HEK293 (cell line): Measurements from ENCODE around the gene PPP2R5E.
A peak's percentile ranks its signal among the peaks of the same experiment; 100 is the strongest.

Experiments
- ATF2 ChIP-seq: fragments of 450-650 bp; formaldehyde crosslinking; IDR thresholded peaks from 2 replicates; pipeline ENCODE4 v1.5.1; 2016; ENCODE audit warnings: missing biosample characterization, missing genetic modification characterization, low read depth
- ELK4 ChIP-seq: IDR thresholded peaks from 2 replicates; pipeline ENCODE4 v1.6.1; 2011; ENCODE audit warnings: mild to moderate bottlenecking, low read depth, low read length, borderline replicate concordance
- GFI1B ChIP-seq: fragments of 450-650 bp; formaldehyde crosslinking; IDR thresholded peaks from 2 replicates; pipeline ENCODE4 v1.5.1; 2016; ENCODE audit warnings: missing biosample characterization, missing genetic modification characterization
- HOXD13 ChIP-seq: sonication (generic); formaldehyde crosslinking; IDR thresholded peaks from 2 replicates; pipeline ENCODE4 v1.8.0; 2022; ENCODE audit warnings: missing genetic modification reagents, borderline replicate concordance
- KLF1 ChIP-seq: fragments of 450-650 bp; formaldehyde crosslinking; IDR thresholded peaks from 2 replicates; pipeline ENCODE4 v1.5.1; 2016; ENCODE audit warnings: missing biosample characterization, missing genetic modification characterization
- MYNN ChIP-seq: fragments of 450-650 bp; formaldehyde crosslinking; IDR thresholded peaks from 2 replicates; pipeline ENCODE4 v1.5.1; 2016; ENCODE audit warnings: missing biosample characterization, missing genetic modification characterization, borderline replicate concordance
- SETDB1 ChIP-seq: IDR thresholded peaks from one replicate; pipeline ENCODE4 v1.6.1; 2017; ENCODE audit warnings: mild to moderate bottlenecking, low read length, moderate library complexity, mixed read lengths; ENCODE audit not compliant: insufficient read length
- SP3 ChIP-seq: fragments of 450-650 bp; formaldehyde crosslinking; IDR thresholded peaks from 2 replicates; pipeline ENCODE4 v1.5.1; 2016; ENCODE audit warnings: missing biosample characterization, missing genetic modification characterization
- YY2 ChIP-seq: fragments of 450-650 bp; formaldehyde crosslinking; IDR thresholded peaks from 2 replicates; pipeline ENCODE4 v1.5.1; 2016; ENCODE audit warnings: missing biosample characterization, missing genetic modification characterization
- ZBTB10 ChIP-seq: fragments of 450-650 bp; formaldehyde crosslinking; IDR thresholded peaks from 2 replicates; pipeline ENCODE4 v1.5.1; 2016; ENCODE audit warnings: missing biosample characterization, missing genetic modification characterization
- ZBTB11 ChIP-seq: fragments of 450-650 bp; formaldehyde crosslinking; conservative IDR thresholded peaks from 2 replicates; pipeline ENCODE4 v1.5.1; 2016; ENCODE audit warnings: low read depth, missing biosample characterization, missing genetic modification characterization
- ZBTB20 ChIP-seq: fragments of 450-650 bp; formaldehyde crosslinking; IDR thresholded peaks from 2 replicates; pipeline ENCODE4 v1.5.1; 2016; ENCODE audit warnings: missing biosample characterization, missing genetic modification characterization
- ZFP69B ChIP-seq: fragments of 450-650 bp; formaldehyde crosslinking; IDR thresholded peaks from 2 replicates; pipeline ENCODE4 v1.5.1; 2016; ENCODE audit warnings: missing biosample characterization, missing genetic modification characterization
- ZNF10 ChIP-seq: fragments of 450-650 bp; formaldehyde crosslinking; IDR thresholded peaks from 2 replicates; pipeline ENCODE4 v1.5.1; 2017; ENCODE audit warnings: missing biosample characterization, missing genetic modification characterization
- ZNF133 ChIP-seq: fragments of 450-650 bp; formaldehyde crosslinking; IDR thresholded peaks from 2 replicates; pipeline ENCODE4 v1.5.1; 2016; ENCODE audit warnings: missing biosample characterization, missing genetic modification characterization
- ZNF174 ChIP-seq: fragments of 450-650 bp; formaldehyde crosslinking; IDR thresholded peaks from 2 replicates; pipeline ENCODE4 v1.5.0; 2017; ENCODE audit warnings: missing biosample characterization, mild to moderate bottlenecking, missing genetic modification characterization
- ZNF214 ChIP-seq: fragments of 450-650 bp; formaldehyde crosslinking; IDR thresholded peaks from 2 replicates; pipeline ENCODE4 v1.5.1; 2017; ENCODE audit warnings: missing biosample characterization, mild to moderate bottlenecking, missing genetic modification characterization, borderline replicate concordance
- ZNF26 ChIP-seq: fragments of 450-650 bp; formaldehyde crosslinking; IDR thresholded peaks from 2 replicates; pipeline ENCODE4 v1.5.1; 2016; ENCODE audit warnings: missing biosample characterization, missing genetic modification characterization
- ZNF366 ChIP-seq: fragments of 450-650 bp; formaldehyde crosslinking; conservative IDR thresholded peaks from 2 replicates; pipeline ENCODE4 v1.5.1; 2016; ENCODE audit warnings: missing biosample characterization, missing genetic modification characterization
- ZNF501 ChIP-seq: fragments of 450-650 bp; formaldehyde crosslinking; IDR thresholded peaks from 2 replicates; pipeline ENCODE4 v1.5.1; 2016; ENCODE audit warnings: missing biosample characterization, missing genetic modification characterization
- ZNF513 ChIP-seq: fragments of 450-650 bp; IDR thresholded peaks from 2 replicates; pipeline ENCODE4 v1.5.1; 2018; ENCODE audit warnings: missing biosample characterization, missing genetic modification characterization
- ZNF558 ChIP-seq: fragments of 450-650 bp; formaldehyde crosslinking; IDR thresholded peaks from 2 replicates; pipeline ENCODE4 v1.5.1; 2016; ENCODE audit warnings: missing biosample characterization, missing genetic modification characterization
- ZNF561 ChIP-seq: fragments of 450-650 bp; IDR thresholded peaks from 2 replicates; pipeline ENCODE4 v1.5.1; 2018; ENCODE audit warnings: missing biosample characterization, missing genetic modification characterization, borderline replicate concordance
- ZNF571 ChIP-seq: fragments of 450-650 bp; formaldehyde crosslinking; IDR thresholded peaks from 2 replicates; pipeline ENCODE4 v1.5.0; 2017; ENCODE audit warnings: missing biosample characterization, missing genetic modification characterization
- ZNF629 ChIP-seq: fragments of 450-650 bp; formaldehyde crosslinking; IDR thresholded peaks from 2 replicates; pipeline ENCODE4 v1.5.1; 2017; ENCODE audit warnings: missing biosample characterization, missing genetic modification characterization
- ZNF658 ChIP-seq: fragments of 450-650 bp; formaldehyde crosslinking; IDR thresholded peaks from 2 replicates; pipeline ENCODE4; 2016; ENCODE audit warnings: missing biosample characterization, missing genetic modification characterization
- ZNF701 ChIP-seq: fragments of 450-650 bp; formaldehyde crosslinking; IDR thresholded peaks from 2 replicates; pipeline ENCODE4 v1.5.1; 2016; ENCODE audit warnings: missing biosample characterization, missing genetic modification characterization
- ZNF76 ChIP-seq: fragments of 450-650 bp; formaldehyde crosslinking; IDR thresholded peaks from 2 replicates; pipeline ENCODE4; 2016; ENCODE audit warnings: low read depth, missing biosample characterization, missing genetic modification characterization, borderline replicate concordance

Gene PPP2R5E

GRCh38 chr14:63543000-63543825 lies at the start of gene PPP2R5E (continued):
- TF ChIP-seq ZBTB10 (tag by site-specific recombination) (no peak), ZNF561 (tag by site-specific recombination) (peak; percentile 45; the same call in 1 of the 2 replicates), ZNF513 (tag by site-specific recombination) (no peak), ZNF26 (no peak), ZNF558 (tag by site-specific recombination) (no peak), ZNF501 (tag by site-specific recombination) (no peak; the same call in 1 of the 2 replicates), KLF1 (tag by site-specific recombination) (no peak; the same call in 1 of the 2 replicates), ZBTB11 (peak; percentile 93), ZNF133 (tag by site-specific recombination) (no peak), ZNF571 (no peak), ZNF76 (tag by site-specific recombination) (no peak; the same call in 1 of the 2 replicates), MYNN (tag by site-specific recombination) (no peak), ZNF10 (tag by site-specific recombination) (no peak), ELK4 (no peak), ZNF174 (tag by site-specific recombination) (no peak), ZBTB20 (tag by site-specific recombination) (peak; percentile 72), ZNF629 (tag by site-specific recombination) (peak; percentile 40; the same call in 1 of the 2 replicates), ZNF658 (tag by site-specific recombination) (no peak), SP3 (tag by site-specific recombination) (peak; percentile 95), ZNF366 (tag by site-specific recombination) (peak; percentile 40; the same call in 1 of the 2 replicates), GFI1B (tag by site-specific recombination) (no peak), ZNF701 (no peak), ATF2 (no peak), HOXD13 (no peak), YY2 (tag by site-specific recombination) (no peak), ZNF214 (tag by site-specific recombination) (no peak), SETDB1 (no peak), ZFP69B (peak; percentile 97)
